HK-2 (cell line): ENCODE data around the gene UNC80.
"Not testable (repeated sequence)": the region's sequence is repeated elsewhere in the genome, so short reads cannot be mapped to it uniquely, and the experiment has no call there.

Experiments
- DNase-seq: peaks from one replicate; pipeline ENCODE4 v3.0.0-alpha.2; 2018; ENCODE audit not compliant: unreplicated experiment

UNC80 gene

DNA sequence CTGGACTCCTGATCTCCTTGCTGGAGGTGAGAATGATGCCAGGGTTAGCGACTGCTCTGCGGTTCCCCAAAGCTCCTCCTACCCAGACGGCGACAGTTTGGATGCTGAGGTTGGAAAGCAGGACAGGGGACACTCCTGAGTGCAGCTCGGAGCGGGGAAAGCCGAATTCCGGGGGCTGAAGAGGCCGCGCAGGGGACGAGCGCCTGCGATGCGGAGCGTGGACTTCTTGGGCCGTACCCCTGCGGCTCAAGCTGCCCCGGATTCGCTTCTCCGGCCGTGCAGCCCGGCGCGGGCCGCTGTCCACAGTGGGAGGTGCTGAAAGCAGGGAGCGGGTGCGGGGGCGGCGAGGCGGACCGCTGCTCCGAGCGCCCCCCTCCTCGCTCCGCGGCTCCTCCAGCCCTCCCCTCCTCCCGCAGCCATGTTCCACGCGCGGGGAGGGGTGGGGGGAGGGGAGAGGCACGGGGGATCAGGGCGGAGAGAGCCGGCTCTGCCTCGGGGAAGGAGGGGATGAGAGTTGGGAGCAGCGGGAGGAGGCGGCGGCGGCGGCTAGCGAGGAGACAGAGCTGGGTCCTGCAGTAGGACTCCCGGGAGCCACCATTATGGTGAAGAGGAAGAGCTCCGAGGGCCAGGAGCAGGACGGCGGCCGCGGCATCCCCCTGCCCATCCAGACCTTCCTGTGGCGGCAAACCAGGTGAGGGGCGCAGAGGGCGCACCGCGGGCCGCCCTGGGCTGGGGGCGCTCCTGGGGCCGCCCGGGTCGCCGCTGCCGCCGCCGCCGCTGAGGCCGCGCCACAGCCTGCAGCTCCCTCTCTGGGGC is at the start of gene UNC80:
TSS of gene UNC80 (plus strand) at position 359 of the 816 bp plus-strand sequence. CDS start at position 600, 241 bp downstream.
- peak; percentile 73 for DNase-seq

- no peak for DNase-seq
Observed at GRCh38 chr2:209726311-209726710, 45.3 kb upstream of the UNC80 start.

DNA sequence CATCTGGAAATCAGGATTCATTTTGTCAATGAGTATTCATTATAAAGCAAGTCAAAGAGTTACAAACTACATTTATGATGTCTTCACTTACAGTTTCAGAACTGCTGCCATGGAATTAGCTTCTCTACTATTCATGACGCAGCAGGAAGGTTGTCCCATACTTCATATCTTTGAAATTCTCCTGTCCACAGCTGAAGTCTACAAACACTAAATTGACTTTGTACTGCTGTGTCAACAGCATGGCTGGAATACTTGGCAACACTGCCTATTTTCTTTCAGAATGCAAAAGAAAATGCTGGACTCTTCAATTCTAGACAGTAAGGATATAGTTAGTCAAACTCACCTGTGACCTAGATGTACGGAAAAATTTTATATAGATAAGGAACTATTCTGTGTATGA is 44.6 kb upstream of the UNC80 start:
- no peak for DNase-seq

- DNase-seq = no peak
Observed at GRCh38 chr2:209734805-209735204, 36.8 kb upstream of the UNC80 start.

DNA sequence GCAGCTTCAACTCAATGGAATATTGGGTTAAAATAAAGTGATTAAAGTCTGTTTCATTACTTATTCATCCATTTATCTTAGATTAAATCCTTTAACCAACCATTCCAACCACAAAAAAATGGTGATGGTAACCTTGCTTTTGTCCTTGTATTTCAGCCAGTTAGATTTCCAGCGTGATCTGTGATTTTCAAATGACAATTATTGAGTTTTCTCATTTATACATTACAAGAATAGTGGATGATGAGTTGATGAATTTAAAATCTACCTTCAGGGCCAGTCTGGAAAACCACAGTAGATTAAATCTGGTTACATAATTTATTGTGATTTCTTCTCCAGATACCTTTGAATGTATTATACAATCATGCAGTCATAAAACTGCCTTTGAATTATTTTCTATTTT is 29.7 kb upstream of the UNC80 start:
- no peak for DNase-seq

DNA sequence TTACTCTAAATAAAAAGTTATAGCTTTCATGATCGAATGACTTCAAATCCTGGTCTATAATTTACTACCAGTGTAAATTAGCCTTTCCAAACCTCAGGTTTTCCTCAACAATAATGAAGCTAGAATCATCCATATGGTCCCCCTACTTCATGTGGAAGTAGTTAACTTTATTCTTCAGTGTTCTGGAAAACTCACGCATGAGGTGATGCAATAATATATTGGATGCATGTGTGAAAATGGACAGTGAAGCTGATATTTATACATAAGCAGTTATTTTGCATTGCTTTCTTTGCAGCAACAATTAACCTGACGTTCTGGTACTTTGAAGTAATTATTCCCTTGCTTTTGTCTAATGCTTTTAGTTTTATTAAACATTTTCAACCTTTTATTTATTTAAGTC is 18.6 kb upstream of the UNC80 start:
- no peak for DNase-seq

- no peak for DNase-seq
Observed at GRCh38 chr2:209757163-209757562, 14.5 kb upstream of the UNC80 start.

- no peak for DNase-seq
Observed at GRCh38 chr2:209761566-209761965, 10.1 kb upstream of the UNC80 start.

GRCh38 chr2:209762563-209762962 is 9.1 kb upstream of the UNC80 start:
- DNase-seq = no peak

DNA sequence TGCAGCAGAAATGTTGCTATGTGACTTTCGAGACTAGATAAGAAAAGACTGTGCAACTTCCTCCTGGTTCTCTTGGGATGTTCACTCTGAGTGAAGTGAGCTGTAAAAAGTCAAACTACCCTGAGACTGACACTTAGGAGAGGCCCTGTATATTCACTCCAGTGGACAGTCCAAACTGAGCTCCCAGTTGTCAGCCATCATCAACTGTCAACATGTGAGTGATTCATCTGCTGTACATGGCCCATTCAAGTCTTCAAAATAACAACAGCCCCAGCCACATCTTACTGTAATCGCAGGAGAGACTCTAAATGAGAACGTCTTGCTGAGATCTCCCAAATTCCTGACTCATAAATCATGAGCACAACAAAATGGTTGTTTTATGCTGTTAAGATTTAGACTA is 8.5 kb upstream of the UNC80 start:
- no peak for DNase-seq

DNA sequence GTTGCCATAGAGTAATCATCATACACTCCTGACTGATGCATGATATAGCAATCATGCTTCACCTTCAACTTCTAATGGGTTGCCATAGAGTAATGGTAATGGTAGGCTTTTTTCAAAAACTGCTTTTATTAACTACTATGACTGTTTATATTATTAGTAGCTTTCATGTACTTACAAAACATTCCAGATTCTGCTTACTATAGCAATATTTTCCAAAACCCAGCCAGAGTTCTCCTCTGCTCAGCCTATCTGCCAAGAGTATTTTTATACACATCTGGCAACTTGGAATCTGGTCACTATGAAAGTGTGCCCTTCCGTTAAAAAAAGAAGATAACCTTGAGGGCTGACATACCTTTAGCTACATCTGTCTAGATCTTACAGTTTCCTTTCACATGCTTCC is 5.0 kb upstream of the UNC80 start:
- DNase-seq = no peak

- DNase-seq = no peak
Observed at GRCh38 chr2:209767316-209767715, 4.3 kb upstream of the UNC80 start.

DNA sequence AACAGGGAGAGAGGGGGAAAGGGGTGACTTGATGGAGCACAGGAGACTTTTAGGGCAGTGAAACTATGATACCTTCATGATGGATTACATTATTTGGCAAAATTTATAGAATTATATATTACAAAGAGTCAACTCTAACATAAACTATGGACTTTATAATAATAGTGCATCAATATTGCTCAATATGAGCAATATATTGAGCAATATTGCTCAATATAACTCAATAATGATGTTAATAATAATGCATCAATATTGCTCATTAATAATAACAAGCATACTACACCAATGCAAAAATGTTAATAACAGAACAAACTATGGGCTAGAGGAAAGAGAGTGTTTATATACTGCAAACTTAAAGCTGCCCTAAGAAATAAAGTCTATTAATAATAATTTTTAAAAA is 3.1 kb upstream of the UNC80 start:
- DNase-seq = no peak

- DNase-seq = no peak
Observed at GRCh38 chr2:209772290-209772685, 656 bp downstream of the UNC80 start.

- no peak for DNase-seq
Observed at GRCh38 chr2:209773377-209773776, 1.7 kb downstream of the UNC80 start.

DNA sequence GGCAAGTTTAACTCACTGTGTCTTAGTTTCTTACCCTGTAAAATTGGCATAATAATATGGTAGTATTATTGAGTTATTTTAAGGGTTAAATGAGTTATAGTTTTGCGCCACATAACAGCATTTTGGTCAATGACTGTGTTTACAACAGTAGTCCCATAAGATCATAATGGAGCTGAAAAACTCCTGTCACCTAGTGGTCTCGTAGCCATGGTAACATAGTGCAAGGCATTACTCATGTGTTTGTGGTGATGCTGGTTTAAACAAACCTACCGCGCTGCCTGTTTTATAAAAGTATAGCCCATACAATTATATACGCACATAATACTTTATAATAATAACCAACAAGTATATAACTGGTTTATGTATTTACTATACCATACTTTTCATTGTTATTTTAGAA is 15.8 kb downstream of the UNC80 start:
- no peak for DNase-seq

DNA sequence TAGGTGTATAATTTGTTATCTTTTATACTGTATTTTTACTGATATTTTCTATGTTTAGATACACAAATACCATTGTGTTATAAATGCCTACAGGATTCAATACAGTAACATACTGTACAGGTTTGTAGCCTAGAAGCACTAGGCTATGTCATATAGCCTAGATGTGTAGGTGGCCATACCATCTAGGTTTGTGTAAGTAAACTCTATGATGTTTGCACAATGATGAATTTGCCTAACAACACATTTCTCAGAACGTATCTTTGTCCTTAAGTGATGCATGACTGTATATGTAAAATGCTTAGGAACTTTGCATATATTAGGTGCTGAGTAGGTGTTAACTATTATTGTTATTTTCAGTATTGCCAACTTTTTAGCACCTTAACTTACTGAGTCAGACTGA is 17.3 kb downstream of the UNC80 start:
- no peak for DNase-seq

DNA sequence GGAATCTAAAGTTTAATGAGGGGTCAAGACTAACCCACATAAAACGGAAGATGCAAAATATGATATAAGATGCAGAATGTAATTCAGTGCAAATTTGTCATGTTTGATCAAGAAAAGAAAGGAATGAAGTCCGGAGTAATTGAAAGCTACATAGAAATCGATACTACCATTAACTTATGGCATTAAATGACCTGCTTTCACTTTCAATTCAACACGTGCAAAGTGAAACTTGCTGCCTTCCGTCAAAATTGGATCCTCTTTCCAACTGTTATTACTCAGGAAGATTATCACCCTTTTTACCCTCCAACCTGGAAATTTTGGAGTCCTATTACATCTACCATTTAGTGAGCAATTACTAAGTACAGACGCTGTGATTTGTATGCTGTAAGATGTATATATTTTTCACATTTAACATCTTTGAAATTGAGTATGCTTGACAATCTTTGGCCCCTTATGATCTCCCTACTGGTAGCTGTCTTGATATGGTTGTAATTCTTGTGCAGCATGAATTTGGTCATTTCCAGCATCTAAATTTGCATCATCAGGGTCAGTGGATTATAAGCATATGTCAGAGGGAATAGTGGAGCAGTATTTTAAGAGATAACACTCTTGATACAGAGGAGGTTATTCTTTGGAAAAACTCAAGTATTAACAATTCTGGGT is 18.6 kb downstream of the UNC80 start:
- DNase-seq = no peak

DNA sequence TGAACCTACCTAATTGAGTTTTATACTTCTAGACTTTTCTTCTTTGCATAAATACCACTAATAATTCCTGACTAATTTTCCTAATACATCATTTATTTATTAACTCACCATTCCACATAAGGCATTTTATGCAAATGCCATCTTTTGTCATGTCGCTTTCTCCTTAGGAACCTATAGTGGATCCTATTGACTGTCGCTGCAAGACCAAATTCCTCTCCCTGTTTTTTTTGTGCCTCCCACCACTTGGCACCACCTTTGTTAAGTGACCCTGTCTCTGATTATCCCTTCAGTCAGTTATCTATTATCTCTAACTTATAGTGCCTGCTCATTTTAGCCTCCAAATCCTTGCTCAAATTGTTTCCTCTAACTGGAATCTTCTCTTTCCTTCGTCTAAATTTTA is 19.5 kb downstream of the UNC80 start:
- DNase-seq = no peak

- DNase-seq = not testable (repeated sequence)
Observed at GRCh38 chr2:209795425-209795824, 23.8 kb downstream of the UNC80 start.

DNA sequence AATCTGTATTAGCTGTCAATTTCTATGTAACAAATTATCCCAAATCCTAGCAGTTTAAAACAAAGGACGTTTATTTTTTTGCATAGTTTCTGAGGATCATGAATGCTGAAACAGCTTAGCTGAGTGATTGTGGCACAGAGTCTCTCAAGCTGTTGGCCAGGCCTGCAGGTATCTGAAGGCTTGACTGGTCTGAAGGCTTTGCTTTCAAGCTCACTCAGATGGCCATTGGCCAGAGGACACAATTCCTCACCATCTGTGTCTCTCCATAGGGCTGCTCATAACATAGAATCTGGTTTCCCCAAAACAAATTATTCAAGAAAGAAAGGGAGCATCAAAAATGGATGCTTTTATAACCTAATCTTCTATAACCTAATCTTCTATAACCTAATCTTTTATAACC is 33.7 kb downstream of the UNC80 start:
- DNase-seq = no peak

DNA sequence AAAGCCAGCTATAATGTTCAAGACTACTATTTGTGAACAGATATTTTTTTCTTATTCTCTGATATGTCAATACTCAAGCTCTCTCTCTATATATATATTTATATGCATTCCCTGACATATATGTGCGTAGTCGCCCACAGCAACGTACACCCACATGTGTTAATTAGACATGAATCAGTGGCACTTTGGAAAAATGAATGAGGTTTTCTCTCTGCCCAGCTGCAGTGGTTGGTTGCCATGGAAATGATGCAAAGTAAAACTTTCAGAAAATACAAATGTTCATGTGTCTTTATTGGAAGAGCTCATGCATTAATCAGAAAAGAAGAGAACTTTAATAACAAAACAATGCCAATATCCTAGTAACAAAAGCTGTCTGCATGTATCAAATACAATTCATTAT is 34.7 kb downstream of the UNC80 start:
- DNase-seq = no peak

GRCh38 chr2:209808521-209808920 is 36.9 kb downstream of the UNC80 start:
- DNase-seq = no peak

GRCh38 chr2:209809256-209809655 is 37.6 kb downstream of the UNC80 start:
- DNase-seq = no peak
